HG03378 (cell line): ENCODE measurements around the gene TCF12.
"Not testable (repeated sequence)": the region's sequence is repeated elsewhere in the genome, so short reads cannot be mapped to it uniquely, and the experiment has no call there.

Source experiments
- ATAC-seq: cut with Tn5 transposase; IDR thresholded peaks from one replicate; pipeline ENCODE4 v1.9.1; 2021; ENCODE audit warnings: mild to moderate bottlenecking, moderate library complexity; ENCODE audit not compliant: unreplicated experiment

TCF12 gene

GRCh38 chr15:56944485-56944884 is 26.0 kb downstream of the TCF12 start:
- no peak for ATAC-seq

- ATAC-seq = no peak
These were observed 27.7 kb downstream of the TCF12 start for GRCh38 chr15:56946150-56946549.

GRCh38 chr15:56948000-56948763 is 29.7 kb downstream of the TCF12 start:
- no peak for ATAC-seq

GRCh38 chr15:56948764-56949101 is 30.3 kb downstream of the TCF12 start:
- ATAC-seq = no peak

GRCh38 chr15:56950979-56951378 is 32.5 kb downstream of the TCF12 start:
- peak; percentile 90 for ATAC-seq

GRCh38 chr15:56953790-56954189 is 35.3 kb downstream of the TCF12 start:
- no peak for ATAC-seq

GRCh38 chr15:56955011-56955410 is 36.6 kb downstream of the TCF12 start:
- not testable (repeated sequence) for ATAC-seq

- no peak for ATAC-seq
These were observed 38.1 kb downstream of the TCF12 start for GRCh38 chr15:56956538-56956937.

- ATAC-seq = no peak
These were observed 39.5 kb downstream of the TCF12 start for GRCh38 chr15:56957812-56958406.

GRCh38 chr15:56959318-56959648 is 40.8 kb downstream of the TCF12 start:
- ATAC-seq = no peak

GRCh38 chr15:56960116-56960515 is 41.7 kb downstream of the TCF12 start:
- ATAC-seq = no peak

GRCh38 chr15:56963126-56963525 is 44.7 kb downstream of the TCF12 start:
- ATAC-seq = no peak

- no peak for ATAC-seq
These were observed 45.3 kb downstream of the TCF12 start for GRCh38 chr15:56963710-56964109.

- no peak for ATAC-seq
These were observed 45.7 kb downstream of the TCF12 start for GRCh38 chr15:56964182-56964581.

- ATAC-seq = no peak
These were observed 47.0 kb downstream of the TCF12 start for GRCh38 chr15:56965231-56966013.

- no peak for ATAC-seq
These were observed 48.9 kb downstream of the TCF12 start for GRCh38 chr15:56967336-56967735.

- no peak for ATAC-seq
These were observed 49.8 kb downstream of the TCF12 start for GRCh38 chr15:56968256-56968655.

GRCh38 chr15:56968821-56969220 is 50.4 kb downstream of the TCF12 start:
- no peak for ATAC-seq

- no peak for ATAC-seq
These were observed 50.9 kb downstream of the TCF12 start for GRCh38 chr15:56969265-56969895.

GRCh38 chr15:56971571-56971970 is 53.1 kb downstream of the TCF12 start:
- ATAC-seq = no peak

GRCh38 chr15:56972016-56972415 is 53.6 kb downstream of the TCF12 start:
- no peak for ATAC-seq

- no peak for ATAC-seq
These were observed 54.0 kb downstream of the TCF12 start for GRCh38 chr15:56972426-56972825.
